Left renal cortex interstitium (tissue), 4 donors: ENCODE results near the gene ETS1. TPM values are rescaled to one million over a fixed set of nuclear protein-coding genes. Genes with fewer than 3 reads are reported as not detected.
A peak's percentile ranks its signal among the peaks of the same experiment; 100 is the strongest.

Source experiments
- DNase-seq, 4 donors: peaks; one replicate each; pipeline ENCODE4 v3.0.0-alpha.2; 2013; ENCODE audit warnings: low read depth in 4 of 4, low spot score in 2 of 4, missing footprints in 1 of 4
- polyA plus RNA-seq, 4 donors: library from polyadenylated mRNA; unstranded; fragments of 120-200 nt; gene quantifications; one replicate each; pipeline ENCODE4 v1.2.1, GENCODE V29; 2013; ENCODE audit not compliant: insufficient read length in 4 of 4

Gene ETS1
- polyA plus RNA-seq, 4 donors: 64.0 to 80.3 (median 71.7) TPM

DNA sequence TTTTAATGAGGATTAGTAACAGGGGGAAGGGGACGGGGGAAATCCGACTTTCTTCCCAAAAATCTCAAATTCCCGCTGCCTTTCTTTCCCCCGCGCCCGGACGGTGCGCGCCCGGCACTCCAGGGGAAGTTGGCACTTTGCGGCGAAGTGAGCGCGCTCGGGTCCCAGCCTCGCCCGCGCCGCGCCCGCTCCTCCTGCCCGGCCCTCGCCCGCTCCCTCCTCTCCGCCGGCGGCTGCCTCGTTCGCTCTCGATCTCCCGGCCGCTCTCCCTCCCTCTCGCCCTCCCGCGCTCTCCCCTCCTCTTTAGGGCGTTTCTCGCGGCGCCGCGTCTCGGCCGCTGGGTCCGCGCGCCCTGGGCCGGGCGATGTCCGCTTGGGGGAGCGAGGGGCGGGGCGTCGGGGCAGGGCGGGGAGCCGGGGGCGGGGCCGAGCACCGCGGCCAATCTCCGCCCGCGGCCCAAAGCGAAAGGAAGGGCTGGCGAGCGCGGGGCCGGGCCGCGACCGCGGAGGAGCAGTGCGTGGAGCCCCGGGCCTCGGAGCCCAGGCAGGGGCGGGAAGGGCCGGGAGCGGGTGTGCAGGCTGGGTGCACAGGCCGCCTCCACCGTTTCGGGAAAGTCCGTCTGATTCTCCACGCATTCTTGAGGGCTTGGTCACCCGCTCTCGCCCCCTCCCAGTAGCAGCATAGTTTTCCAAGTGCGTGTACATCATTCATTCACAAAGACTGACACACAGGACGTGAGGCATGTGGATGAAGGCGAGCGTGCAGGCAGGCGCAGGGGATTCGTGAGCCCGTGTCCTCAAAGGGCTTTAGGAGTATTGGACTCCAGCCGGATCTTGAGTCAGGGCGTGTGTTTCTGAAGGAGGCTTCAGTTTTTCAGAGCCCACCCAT lies 65.1 kb downstream of the ETS1 start:
- DNase-seq: peak; percentile 76 to 86 (median 81)

DNA sequence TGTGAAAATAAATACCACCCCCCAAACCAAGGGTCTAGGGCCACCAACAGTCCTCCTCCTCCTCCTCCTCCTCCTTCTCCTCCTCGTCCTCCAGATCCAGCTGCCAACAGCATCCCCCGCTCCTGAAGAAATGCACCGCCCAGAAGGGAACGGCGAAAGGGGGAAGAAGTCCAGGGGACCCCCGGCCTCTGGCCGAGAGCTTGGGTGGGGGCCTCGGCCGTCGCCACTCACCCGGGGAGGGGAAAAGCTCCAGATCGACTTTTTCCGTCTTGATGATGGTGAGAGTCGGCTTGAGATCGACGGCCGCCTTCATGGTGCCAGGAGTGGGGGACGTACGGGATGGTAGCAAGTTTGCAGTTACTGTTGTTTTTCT lies 65.7 kb downstream of the ETS1 start:
- DNase-seq: no peak

DNA sequence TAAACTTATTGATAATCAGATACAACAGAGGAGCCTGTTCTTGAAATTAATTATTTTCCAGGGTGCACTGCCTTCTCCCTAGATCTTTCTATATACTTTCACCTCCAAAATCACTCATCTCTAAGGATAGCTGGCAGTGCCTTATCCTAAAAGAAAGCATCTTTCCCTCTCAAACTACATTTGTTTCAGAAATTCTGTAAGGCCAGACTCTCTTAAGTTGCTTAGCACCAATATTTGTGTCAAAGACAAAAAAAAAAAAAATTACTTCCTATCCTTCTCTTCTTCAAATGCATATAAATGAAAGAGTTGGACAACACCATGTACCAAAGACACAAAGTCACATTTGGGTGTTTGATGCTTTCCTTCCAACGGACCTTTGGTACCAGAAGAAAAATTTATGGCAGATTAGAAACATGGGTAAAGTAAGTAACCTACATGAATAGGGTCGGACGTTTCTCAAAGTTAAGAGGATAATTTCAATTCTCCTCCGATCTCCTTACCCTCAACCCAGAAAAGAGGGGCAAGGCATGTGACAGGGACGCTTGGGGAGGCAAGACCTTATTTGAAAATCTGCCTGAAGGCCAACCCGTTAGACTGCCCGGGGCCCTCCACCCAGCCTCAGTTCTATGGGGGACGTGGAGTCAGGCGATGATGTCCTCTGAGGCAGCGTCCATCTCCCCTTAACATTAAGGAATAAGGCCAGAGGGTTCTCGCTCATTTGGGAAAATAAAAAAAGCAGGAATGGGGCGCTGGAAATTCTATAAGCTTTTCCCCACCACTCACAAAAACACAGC lies 66.3 kb downstream of the ETS1 start:
- DNase-seq: no peak

DNA sequence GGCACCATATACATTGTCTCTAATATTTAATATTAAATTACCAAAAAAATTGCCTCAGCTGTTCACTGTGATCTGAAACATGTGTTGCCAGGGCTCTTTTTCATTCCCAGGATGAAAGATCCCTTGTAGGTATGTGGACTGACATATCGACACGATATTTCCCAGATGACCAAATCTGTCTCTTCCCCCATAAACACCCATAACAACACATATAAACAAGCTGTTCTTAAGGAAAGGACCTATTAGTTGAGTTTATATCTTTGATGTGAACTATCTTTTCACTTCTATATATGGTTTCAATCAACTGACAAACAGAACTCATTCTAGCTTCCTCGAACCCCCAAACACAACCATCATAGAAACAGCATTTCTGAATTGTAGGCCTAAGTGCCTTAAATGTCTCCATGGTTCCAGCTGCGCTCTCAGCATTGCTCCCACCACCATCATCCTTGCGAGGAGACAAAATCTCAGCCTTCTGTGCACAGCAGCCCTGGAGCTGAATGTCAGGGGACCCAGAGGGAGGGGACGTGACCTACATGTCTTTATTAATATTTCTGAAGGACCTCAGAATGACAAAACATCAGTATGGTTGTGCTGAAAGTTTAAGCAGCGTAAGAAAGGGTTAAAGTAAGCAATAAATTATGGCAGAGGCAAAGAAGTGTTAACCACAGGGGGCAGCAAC lies 67.0 kb downstream of the ETS1 start:
- DNase-seq: no peak

DNA sequence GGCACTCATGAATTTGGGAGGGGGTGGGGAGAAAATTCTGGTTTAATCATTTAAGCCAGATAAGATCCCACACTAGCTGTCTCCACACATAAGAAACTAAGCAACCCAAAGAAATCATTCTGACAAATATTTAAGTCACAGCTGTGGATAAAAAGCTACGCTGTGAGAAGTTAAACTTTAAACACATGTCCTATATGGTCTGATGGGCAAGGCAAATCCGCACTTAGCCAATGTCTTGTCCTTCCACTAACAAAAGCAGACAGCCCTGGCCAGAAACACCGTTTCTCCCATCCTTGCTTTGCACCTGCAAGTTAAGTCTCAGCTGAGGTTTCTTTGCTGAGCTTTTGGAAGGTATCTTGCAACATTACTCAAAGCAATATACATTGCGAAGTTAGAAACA lies 68.0 kb downstream of the ETS1 start:
- no peak for DNase-seq

DNA sequence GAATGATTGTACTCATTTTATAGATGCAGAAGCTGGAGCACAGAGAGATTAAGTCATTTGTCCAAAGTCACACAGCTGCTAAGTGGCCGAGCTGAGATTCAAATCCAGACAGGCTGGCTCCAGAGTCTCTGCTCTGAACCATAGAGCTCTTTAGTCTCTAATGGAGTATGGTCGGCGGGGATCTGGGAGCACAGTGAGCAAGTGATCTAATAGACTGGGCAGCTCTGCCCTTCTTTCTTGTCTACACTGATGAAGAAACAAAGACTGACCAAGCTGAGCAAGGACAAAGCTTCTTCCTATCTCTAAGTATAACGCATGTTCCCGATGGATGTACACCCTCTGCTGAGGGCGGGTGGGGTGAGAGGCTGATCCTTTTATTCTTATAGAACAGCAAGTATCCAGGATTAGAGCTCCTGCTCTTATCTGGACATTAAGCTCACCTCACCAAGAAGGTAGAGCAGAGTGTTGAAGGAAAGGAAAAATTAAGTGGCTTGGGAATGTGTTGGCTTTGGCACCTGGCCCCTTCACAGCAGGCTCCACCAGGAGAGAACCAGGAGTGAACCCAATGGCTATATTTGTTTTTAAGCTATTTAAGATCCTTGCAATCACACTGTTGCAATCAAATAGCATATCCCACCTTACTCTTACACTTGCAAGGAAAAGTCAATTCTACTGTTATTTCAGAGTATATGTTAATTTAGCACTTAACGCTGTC lies 68.7 kb downstream of the ETS1 start:
- DNase-seq: no peak

DNA sequence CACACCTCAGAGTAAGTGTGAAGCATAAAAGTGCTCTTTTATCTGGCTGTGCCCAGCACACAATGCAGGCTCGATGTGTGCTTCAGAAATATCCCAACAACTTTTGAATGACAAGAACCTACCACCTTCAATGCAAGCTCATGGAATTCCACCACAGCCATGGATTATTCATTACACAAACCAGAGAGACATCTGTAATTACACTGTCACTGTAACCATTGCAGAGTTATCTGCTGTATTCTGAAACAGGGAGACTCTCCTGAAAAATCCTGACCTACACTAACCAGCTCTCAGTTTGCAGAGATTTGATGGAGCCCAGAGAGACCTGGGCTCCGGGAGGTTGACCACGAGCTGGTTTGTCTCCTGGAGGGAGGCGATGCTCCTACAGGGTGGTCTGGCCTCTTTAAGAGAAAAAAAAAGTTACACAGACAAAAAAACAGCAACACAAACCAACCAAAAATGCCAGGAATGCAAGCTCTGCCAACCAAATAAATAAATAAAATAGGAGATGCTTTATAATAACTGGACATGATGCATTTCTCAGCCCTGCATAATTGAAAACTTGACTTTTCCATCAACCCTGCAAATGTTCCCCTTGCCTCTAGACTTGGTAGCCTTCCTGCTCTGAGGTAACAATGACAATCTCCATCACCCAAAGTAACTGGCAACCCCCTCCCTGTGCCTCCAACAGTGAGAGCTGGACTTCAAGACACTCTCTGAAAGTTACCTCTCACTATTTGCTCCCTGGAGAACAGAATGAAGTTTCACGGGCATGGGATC lies 69.7 kb downstream of the ETS1 start:
- no peak for DNase-seq

DNA sequence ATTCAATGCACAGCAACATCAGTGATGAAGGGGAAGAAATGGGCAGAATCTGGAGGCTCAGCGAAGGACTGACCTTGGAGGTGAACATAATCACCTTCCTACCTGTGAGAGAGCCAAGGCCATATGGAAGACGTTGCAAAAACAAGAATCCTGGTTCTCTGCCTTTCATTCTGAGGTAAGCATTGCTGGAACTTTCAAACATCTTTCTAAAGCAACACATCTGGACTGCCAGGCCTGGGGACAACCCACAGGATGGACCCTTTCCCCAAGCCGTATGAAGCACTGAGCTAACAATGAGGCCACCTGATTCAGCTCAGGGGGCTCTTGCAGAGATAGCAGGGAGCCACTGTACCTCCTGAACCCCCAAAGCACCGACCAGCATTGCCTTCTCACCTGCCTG lies 70.5 kb downstream of the ETS1 start:
- no peak for DNase-seq

DNA sequence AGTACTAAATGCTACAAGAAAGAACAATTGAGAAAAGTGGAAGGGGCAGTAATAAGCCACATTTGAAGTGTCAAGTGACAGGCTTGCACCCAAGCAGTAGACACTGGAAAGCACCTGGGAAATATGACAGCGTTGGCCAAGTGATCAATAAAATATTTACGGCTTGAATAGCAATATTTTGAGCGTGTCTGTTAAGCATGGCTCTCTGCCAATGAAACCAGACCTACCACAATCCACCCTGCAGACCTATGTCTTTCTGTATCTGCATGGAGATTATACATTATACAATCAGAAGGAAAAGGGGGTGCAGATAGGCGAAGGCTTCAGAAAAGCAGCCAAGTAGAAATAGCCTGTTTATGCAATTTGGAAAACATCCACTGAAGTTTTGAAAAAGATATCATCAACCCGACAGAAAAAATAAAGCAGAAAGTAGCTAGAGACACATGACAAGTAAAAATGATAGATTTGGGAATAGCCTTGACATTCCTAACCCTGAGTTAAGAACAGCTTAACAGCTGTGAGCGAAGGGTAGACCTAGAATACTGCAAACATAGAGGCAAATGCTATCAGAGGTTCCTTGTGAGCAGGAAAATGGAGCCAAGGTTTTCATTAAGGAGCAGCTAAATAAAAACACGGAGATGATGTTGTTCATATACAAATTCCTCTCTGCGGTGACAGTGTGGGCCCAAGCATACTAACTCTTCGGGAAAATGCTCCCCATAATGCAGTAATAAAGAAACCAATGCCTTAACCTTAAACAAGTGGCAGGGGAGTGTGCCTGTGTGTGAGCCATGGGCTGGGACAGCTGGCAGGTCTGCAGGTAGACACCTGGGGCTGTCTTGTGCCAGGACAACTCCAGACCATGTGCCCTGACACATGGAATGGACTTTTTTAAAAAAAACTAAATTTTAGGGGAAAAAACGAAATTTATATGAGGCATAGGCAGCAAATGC lies 71.3 kb downstream of the ETS1 start:
- DNase-seq: no peak

DNA sequence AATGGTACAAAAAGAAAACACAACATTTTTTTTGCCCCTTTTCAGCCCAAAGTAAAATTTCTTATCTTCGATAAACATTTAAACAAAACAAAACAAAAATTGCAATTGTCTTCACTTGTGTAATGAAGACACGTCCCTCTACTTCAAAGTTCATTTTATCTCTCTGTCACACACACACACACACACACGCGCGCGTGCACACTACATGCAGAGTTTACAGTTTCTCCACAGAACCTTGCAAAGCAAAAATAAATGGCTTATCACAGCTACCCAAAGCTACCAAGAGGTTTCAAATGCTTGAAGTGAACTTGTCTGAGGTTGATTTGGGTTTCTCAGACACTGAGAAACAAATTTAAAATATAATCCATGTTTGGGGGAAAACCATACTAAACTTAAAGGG lies 72.3 kb downstream of the ETS1 start:
- DNase-seq: no peak

DNA sequence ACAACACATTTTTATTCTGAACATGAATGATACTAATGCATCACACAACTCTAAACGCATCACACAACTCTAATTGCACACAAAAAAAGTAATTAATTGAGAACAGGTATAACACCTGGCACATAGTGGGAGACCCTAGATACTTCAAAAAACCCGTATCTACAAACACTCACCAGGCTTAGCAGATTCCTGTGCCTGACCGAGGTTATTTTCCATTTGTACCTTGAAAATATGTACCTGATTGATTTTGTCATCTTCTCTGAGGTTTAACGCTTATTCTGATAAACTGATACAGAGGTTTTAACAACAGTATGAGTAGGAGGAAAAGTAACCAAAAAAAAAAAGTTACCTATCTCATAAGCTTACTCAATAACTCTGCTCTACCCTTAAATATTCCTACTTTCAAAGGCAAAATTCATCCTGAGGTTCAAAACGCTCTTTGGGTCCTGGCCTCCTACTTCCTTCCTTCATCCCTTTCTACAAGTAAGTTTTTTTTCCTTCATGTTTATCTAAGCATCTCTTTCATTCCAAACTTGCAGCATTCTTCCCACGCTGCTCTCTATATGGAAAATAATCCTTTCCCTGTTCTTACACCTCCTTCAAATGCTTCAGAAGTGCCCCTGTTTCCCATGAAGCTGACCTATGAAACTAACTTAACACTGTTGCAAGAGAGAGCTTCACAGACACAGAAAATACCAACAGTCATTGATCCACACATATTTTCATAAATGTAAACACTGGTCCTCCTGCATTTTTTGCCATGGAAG lies 73.3 kb downstream of the ETS1 start:
- DNase-seq: no peak

DNA sequence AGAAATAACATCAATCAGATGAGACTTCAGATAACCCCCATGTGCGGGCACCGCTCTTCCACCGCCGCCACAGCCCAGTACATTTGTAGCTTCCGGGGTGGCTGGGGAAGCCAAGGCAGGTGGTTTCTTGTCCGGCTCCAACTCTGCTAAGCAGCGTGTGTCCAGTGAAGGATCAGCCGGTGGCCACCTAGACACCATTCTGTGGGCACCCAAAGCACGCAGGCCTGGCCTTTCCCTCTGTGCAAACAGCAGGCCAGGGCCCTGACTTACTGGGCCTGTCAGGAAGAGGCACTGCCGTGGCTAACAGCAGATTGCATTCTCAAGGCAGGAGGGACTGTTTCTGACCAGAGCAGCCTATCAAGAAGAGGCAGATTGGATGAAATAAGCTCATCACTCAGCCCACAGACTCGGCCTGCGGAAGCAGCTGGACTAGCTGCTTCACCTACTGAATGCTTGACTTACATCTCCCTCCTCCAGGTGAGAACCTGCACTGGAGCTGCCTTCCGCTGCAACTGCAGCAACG lies 74.8 kb downstream of the ETS1 start:
- no peak for DNase-seq

DNA sequence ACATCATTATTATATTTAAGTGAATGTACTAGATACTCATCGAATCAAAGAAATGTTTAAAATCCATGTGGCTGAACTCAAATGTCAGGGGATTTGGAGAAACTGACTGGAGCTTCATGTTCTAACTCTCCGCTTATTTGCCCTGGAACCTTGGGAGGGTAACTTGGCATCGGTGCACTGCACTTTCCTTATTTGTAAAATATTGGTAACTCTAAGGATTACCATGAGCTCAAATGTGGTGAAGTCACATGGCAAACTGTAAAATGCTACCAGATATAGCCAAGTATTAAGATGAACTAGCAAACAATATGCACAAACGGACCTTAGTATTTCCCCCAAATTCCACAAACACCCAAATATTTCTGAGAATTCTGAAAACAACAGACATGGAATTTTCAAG lies 75.6 kb downstream of the ETS1 start:
- DNase-seq: no peak

DNA sequence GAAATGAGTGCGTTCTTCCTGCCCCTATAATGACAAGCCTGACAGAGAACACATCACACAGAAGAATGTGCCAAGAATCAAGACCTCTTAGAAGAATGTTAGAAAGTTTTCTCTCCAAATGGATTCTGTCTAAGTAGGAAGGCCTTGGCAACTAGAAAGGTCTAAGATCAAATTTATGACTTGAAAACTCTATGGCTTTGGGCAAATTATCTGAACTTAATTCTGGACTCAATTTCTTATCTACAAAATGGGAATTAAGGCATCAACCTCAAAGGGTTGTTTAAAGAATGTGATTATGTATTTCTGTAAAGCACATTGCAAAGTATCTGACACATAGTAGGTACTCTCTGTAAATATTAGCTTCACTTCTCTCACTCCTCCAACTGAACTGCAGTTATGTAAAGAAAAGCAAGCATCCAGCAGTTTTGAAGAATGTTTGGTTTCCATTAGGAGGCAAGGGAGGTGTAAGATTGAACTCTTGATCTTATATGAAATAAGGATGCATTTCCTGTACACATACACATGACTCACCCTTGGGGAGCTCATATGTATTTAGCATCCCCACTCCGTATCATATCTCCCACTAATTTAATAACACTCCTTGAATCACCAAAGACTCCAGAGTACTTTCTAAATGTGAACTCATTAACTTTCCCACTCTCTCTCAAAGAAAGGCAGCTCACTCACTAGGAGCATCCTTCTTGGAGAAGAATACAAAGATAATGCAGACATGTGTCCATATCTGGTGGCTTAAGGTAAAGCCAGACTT lies 77.6 kb downstream of the ETS1 start:
- no peak for DNase-seq

DNA sequence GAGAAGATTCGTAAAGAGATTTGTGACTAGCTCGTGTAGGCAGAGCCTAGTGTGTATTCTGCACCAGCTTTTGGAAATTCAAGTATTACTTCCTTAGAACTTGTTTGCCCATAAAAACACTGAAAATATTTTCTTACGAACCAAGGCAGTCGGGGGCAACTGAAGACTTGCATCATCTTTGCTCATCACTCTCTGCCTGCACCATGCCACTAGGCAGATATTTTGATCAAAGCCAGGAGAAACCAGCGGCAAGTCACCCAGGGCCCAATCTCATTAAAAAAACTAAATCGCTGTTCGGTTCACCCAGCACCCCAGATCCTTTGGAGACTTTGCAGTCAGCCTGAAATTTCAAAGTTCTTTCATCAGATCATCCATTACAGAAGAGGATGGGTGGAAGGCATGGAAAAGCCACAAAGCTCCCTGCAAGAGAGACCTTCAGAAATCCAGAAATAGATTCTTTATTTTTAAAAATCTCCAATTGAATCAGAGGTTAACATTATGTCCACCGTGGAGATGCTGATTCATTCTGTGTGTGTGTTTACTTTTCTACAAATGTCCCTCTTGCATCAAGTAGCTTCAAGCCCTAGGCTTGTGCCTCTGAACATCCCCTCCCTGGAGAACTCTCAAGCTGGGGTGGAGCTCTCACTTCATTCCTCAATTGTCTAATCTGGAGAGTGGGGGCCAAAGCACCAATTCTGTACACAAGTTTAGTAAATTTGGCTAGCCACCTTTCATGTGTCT lies 78.4 kb downstream of the ETS1 start:
- no peak for DNase-seq

DNA sequence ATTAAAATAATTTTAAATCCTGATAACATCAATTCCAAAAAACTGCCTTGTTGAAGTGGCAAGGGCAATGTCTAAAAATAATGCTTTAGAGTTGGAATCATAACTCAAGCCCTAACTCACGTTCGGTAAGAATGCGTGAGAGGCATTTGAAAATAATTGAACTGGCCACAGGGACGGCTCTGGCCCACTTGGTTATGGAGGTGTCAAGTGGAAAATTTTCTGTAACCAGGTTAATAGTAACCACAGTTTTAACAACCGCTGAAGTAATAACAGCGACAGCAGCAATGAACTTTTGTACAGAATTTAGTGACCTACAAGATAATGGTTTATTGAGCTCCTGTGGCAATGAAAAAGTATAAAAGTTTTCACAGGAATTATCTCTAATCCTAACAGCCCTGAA lies 79.4 kb downstream of the ETS1 start:
- no peak for DNase-seq
